ENCODE results near the gene CPSF3. TPM values are rescaled to one million over a fixed set of nuclear protein-coding genes. Genes with fewer than 3 reads are reported as not detected.

Gene CPSF3
- total RNA-seq, 1 experiment from 2014 or later: 95.5 TPM

DNA sequence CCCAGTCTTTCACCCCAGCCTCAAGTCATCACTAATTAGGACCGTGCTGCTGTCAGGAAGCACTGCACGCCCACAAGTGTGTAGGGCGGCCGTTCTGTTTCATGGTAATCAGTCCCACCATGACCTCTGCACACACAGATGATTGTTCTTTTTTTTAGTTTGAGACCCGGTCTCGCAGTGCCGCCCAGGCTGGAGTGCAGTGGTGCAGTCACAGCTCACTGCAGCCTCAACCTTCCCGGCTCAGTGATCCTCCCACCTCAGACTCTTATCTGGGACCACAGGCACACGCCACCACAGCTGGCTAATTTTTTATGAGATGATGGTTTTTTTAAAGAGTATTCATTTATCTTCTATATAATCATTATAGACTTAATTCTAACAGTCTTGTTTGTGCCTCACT, 49.1 kb downstream of the CPSF3 start:
- Histone ChIP-seq H3K23ac (ENCODE audit: insufficient read length, low read depth, low read length) (no peak overlapping the region), H3K4me2 (ENCODE audit: insufficient read depth, insufficient read length, low read length) (no peak overlapping the region), H4K5ac (ENCODE audit: insufficient read length, low read depth, low read length) (no peak overlapping the region), H3K79me1 (ENCODE audit: insufficient read depth, low read depth, low read length, poor library complexity, severe bottlenecking) (no peaks in the 10 kb centered on the region), H3K9ac (ENCODE audit: extremely low read depth, insufficient read length, low read length) (no peak overlapping the region), H3K4me1 (ENCODE audit: insufficient read depth, low read length) (no peaks in the 10 kb centered on the region), H2AK5ac (ENCODE audit: insufficient read length, low read length) (no peak overlapping the region), H3K9me3 (ENCODE audit: control insufficient read depth, low read depth, low read length) (no peaks in the 10 kb centered on the region), H3K4ac (ENCODE audit: low read depth, low read length) (no peak overlapping the region), H2BK20ac (ENCODE audit: low read depth, low read length, poor library complexity, severe bottlenecking) (no peak overlapping the region), H4K91ac (ENCODE audit: insufficient read length, low read depth, low read length) (no peak overlapping the region), H3K56ac (ENCODE audit: insufficient read length, low read depth, low read length) (no peak overlapping the region), H4K20me1 (ENCODE audit: control insufficient read depth, insufficient read depth, insufficient read length) (no peaks in the 10 kb centered on the region), H3K18ac (ENCODE audit: insufficient read length, low read depth, low read length) (no peak overlapping the region), H3T11ph (ENCODE audit: low read length) (no peak overlapping the region), H2AFZ (ENCODE audit: low read length) (no peak overlapping the region), H2BK120ac (ENCODE audit: low read depth, low read length, poor library complexity, severe bottlenecking) (no peak overlapping the region), H4K8ac (replicated peaks; ENCODE audit: insufficient read length, low read depth, low read length) (no peak overlapping the region), H3K23me2 (ENCODE audit: insufficient read length, low read depth, low read length, poor library complexity, severe bottlenecking) (peaks cover 9% of the 10 kb centered on the region), H3K79me2 (ENCODE audit: insufficient read depth, low read length) (no peaks in the 10 kb centered on the region), H2BK15ac (ENCODE audit: low read depth, low read length) (no peak overlapping the region), H2BK12ac (ENCODE audit: insufficient read length, low read depth, low read length) (no peak overlapping the region), H3K14ac (ENCODE audit: insufficient read depth, low read length) (no peak overlapping the region), H2BK5ac (ENCODE audit: insufficient read length, low read length) (no peak overlapping the region), H3K27ac (ENCODE audit: insufficient read length, low read depth, low read length) (no peak overlapping the region), H3K27me3 (ENCODE audit: insufficient read depth, low read length) (no peaks in the 10 kb centered on the region)
- no CpG with 5 or more reads among the region's 9 CpGs for WGBS (ENCODE audit: extremely low coverage, insufficient read length, low lambda C conversion rate)
- no peak for DNase-seq
- Mint-ChIP-seq H3K4me1 (peaks cover 14% of the 10 kb centered on the region in 2 experiments), H3K27me3 (ENCODE audit: low read depth) (peaks cover 4% of the 10 kb centered on the region), H3K4me3 (no peak overlapping the region), H3K36me3 (ENCODE audit: insufficient read depth in 1 of 3, low read depth in 3 of 3) (peaks cover 14 to 46% (median 44%) of the 10 kb centered on the region in 3 experiments; a peak in 6 of 7 replicates), H3K27ac (no peak overlapping the region), H3K9me3 (peaks cover 3 to 9% of the 10 kb centered on the region in 2 experiments; a peak in 3 of 5 replicates)
- TF ChIP-seq, protein P1, sequence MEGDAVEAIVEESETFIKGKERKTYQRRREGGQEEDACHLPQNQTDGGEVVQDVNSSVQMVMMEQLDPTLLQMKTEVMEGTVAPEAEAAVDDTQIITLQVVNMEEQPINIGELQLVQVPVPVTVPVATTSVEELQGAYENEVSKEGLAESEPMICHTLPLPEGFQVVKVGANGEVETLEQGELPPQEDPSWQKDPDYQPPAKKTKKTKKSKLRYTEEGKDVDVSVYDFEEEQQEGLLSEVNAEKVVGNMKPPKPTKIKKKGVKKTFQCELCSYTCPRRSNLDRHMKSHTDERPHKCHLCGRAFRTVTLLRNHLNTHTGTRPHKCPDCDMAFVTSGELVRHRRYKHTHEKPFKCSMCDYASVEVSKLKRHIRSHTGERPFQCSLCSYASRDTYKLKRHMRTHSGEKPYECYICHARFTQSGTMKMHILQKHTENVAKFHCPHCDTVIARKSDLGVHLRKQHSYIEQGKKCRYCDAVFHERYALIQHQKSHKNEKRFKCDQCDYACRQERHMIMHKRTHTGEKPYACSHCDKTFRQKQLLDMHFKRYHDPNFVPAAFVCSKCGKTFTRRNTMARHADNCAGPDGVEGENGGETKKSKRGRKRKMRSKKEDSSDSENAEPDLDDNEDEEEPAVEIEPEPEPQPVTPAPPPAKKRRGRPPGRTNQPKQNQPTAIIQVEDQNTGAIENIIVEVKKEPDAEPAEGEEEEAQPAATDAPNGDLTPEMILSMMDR (conservative IDR thresholded peaks at IDR 0.05): no peak
